Upper lobe of left lung (tissue), 6 donors: ENCODE results near the gene KCNJ6. TPM values are rescaled to one million over a fixed set of nuclear protein-coding genes. Genes with fewer than 3 reads are reported as not detected.

Source experiments
- ATAC-seq, 2 donors: fragments of 200-7000 bp; cut with Tn5 transposase; one replicate each; pipeline ENCODE4 v1.9.1; 2022; ENCODE audit warnings: mild to moderate bottlenecking in 2 of 2, moderate library complexity in 2 of 2; ENCODE audit not compliant: low FRiP score in 2 of 2
- DNase-seq, 2 donors: peaks; one replicate each; pipeline ENCODE4 v3.0.0-alpha.2; 2019 to 2020
- H3K27ac ChIP-seq, 4 donors: fragments of 200-600 bp; sonication (generic); one replicate each; pipeline ENCODE4 v1.5.1; 2016 to 2019
- H3K27me3 ChIP-seq, 4 donors: fragments of 200-600 bp; sonication (generic); one replicate each; pipeline ENCODE4 v1.5.1; 2017 to 2019
- H3K36me3 ChIP-seq, 4 donors: fragments of 200-600 bp; sonication (generic); one replicate each; pipeline ENCODE4 v1.5.1; 2016 to 2019
- H3K4me1 ChIP-seq, 4 donors: fragments of 200-600 bp; sonication (generic); one replicate each; pipeline ENCODE4 v1.5.1; 2018 to 2019
- H3K4me3 ChIP-seq, 4 donors: fragments of 200-600 bp; sonication (generic); one replicate each; pipeline ENCODE4 v1.5.1; 2017 to 2019; ENCODE audit warnings: mild to moderate bottlenecking in 2 of 4, moderate library complexity in 1 of 4
- H3K9me3 ChIP-seq, 4 donors: fragments of 200-600 bp; sonication (generic); one replicate each; pipeline ENCODE4 v1.5.1; 2018 to 2019
- EP300 ChIP-seq, 4 donors: sonication (generic); formaldehyde crosslinking; IDR thresholded peaks; one replicate each; pipeline ENCODE4 v1.5.1; 2017; ENCODE audit warnings: antibody characterized with exemption in 4 of 4, control low read depth in 2 of 4
- POLR2A ChIP-seq, 4 donors: fragments of 450-650 bp; IDR thresholded peaks; one replicate each; pipeline ENCODE4 v1.5.1; 2016 to 2017; ENCODE audit warnings: antibody characterized with exemption in 4 of 4, mild to moderate bottlenecking in 2 of 4
- POLR2AphosphoS5 ChIP-seq, 2 donors: sonication (generic); formaldehyde crosslinking; IDR thresholded peaks; one replicate each; pipeline ENCODE4 v1.5.1; 2017; ENCODE audit warnings: antibody characterized with exemption in 2 of 2
- WGBS, 2 donors: methylation state at CpG; one replicate each; pipeline ENCODE4 v1.1.5; 2017 to 2018; 5-methylcytosine and 5-hydroxymethylcytosine counted together
- total RNA-seq, 6 donors: library from RNA; depleted of rRNA in 4 of 6; stranded (reverse); fragments of >200 nt in 4 of 6; gene quantifications; one replicate each; pipeline versions ENCODE4 v1.1.0 to v1.2.1, GENCODE V29; 2016 to 2021
- TF ChIP-seq, protein P1 (sequence below), 6 experiments: fragments of 450-650 bp in 4 of 6; fragments of 200-600 bp in 2 of 6; sonication (generic) in 2 of 6; IDR thresholded peaks; one replicate each; pipeline ENCODE4 v1.5.1; 2016 to 2019; ENCODE audit warnings: antibody characterized with exemption in 6 of 6
- donor health status: DM: no; HTN: no; CAD: no; lungs with moderate emphysema.
- donor health status: DM: no; HTN: yes; CAD: no; lungs with severe emphysema.

The KCNJ6 gene
- total RNA-seq, 6 donors from 2014 or later: 0.06 to 0.15 TPM; not detected in 4

DNA sequence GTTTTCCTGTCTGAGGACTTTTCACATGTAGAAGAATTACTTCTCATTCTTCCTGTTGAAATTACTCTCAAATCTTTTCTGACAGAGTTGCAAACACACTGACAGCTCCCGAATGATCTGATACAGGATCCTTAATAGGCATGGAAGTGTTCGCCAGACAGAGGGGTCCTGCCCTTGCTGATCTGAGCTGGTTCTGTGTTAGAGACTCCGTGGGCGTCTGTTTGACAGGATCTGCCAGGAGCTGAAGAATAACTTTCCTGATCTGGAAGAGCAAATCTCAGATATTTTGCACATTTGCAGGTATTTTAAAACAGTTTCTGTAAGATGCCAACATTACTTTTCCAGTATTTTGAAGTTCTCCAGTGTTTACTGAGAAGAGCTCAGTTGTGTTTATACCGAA is 347.3 kb downstream of the KCNJ6 start:
- no peak for ATAC-seq
- no peaks in the 10 kb centered on the region for H3K9me3 ChIP-seq
- H3K27me3 ChIP-seq: no peaks in the 10 kb centered on the region
- H3K4me1 ChIP-seq: peaks cover 10 to 15% (median 12%) of the 10 kb centered on the region in 4 donors
- no peak for DNase-seq
- H3K36me3 ChIP-seq: no peaks in the 10 kb centered on the region
- WGBS, 2 donors: 58 to 69% methylated on average over 5 of the region's 5 CpGs
- no peak for TF ChIP-seq POLR2AphosphoS5 (IDR thresholded peaks at IDR 0.05)
- TF ChIP-seq POLR2A (IDR thresholded peaks at IDR 0.05): no peak
- no peak for TF ChIP-seq EP300 (IDR thresholded peaks at IDR 0.05)
- TF ChIP-seq, protein P1, sequence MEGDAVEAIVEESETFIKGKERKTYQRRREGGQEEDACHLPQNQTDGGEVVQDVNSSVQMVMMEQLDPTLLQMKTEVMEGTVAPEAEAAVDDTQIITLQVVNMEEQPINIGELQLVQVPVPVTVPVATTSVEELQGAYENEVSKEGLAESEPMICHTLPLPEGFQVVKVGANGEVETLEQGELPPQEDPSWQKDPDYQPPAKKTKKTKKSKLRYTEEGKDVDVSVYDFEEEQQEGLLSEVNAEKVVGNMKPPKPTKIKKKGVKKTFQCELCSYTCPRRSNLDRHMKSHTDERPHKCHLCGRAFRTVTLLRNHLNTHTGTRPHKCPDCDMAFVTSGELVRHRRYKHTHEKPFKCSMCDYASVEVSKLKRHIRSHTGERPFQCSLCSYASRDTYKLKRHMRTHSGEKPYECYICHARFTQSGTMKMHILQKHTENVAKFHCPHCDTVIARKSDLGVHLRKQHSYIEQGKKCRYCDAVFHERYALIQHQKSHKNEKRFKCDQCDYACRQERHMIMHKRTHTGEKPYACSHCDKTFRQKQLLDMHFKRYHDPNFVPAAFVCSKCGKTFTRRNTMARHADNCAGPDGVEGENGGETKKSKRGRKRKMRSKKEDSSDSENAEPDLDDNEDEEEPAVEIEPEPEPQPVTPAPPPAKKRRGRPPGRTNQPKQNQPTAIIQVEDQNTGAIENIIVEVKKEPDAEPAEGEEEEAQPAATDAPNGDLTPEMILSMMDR (IDR thresholded peaks at IDR 0.05): no peak
- no peak overlapping the region for H3K27ac ChIP-seq
- no peak overlapping the region for H3K4me3 ChIP-seq

DNA sequence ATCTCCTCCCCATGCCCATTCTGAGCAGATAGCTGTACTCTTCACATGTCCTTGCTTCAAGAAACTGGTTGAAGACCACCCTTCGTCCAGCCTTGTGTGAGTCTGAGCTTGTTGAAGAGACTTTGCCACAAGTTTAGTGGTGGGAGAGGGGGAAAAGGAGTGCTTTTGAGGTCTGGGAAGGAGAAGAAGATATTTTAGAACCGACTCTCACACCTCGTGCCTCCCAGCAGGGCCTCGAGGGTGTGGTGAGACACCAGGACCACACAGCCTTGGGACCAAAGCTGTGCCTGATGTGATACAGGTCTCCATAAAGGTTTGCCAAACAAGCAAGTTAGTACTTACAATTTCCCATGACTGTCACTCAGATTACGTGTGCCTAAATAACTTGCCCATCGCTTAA is 347.8 kb downstream of the KCNJ6 start:
- DNase-seq (no peak), ATAC-seq (no peak)
- no peaks in the 10 kb centered on the region for H3K36me3 ChIP-seq
- TF ChIP-seq, protein P1 (IDR thresholded peaks at IDR 0.05): no peak
- no peak for TF ChIP-seq POLR2A (IDR thresholded peaks at IDR 0.05)
- TF ChIP-seq POLR2AphosphoS5 (IDR thresholded peaks at IDR 0.05): no peak
- TF ChIP-seq EP300 (IDR thresholded peaks at IDR 0.05): no peak
- H3K27me3 ChIP-seq: no peaks in the 10 kb centered on the region
- 77 to 88% methylated on average over 6 of the region's 6 CpGs for WGBS, 2 donors
- no peaks in the 10 kb centered on the region for H3K9me3 ChIP-seq
- H3K4me3 ChIP-seq: no peak overlapping the region
- H3K27ac ChIP-seq: no peak overlapping the region
- peaks cover 10 to 15% (median 12%) of the 10 kb centered on the region in 4 donors for H3K4me1 ChIP-seq

DNA sequence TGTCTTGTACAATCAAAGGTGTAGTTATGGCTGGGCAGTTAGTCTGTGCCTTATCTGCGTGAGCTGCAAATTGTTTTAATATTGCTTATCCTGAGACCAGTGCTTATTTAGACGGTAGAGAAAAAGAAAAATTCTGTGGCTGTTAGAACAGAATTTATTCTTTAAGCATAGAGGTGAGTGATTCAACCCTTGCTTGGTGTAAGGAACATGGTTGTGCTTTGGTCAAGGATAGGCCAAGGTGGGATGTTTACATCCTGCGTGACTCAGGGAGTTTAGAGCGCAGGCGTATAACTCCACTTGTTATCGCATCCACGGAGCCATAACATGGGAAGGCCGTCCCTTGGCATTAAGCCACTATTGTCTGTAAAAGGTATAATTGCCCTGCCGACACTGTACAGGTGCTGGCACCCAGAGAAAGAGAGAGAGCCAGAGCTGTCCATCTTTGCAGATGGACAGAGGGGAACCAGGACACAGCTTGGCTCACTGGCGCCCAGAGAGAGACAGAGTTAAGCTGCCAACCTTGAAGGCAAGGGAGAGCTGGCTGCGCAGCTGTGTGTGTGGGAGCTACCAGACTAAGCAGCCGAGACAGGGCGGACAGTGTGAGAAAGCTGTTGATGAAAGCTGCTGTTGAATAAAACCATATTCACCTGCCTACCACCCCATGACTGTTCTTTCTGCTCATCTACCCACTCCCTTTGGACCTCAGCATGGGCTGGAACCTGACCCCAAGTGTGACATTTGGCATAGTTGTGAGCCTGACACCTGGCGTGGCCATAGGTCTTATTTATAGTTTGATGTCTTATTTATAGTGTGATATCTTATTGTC is 349.3 kb downstream of the KCNJ6 start:
- WGBS, 2 donors: 88 to 89% methylated on average over 13 to 14 of the region's 14 CpGs
- Histone ChIP-seq H3K36me3 (no peaks in the 10 kb centered on the region), H3K4me3 (no peak overlapping the region), H3K4me1 (peaks cover 16 to 21% (median 19%) of the 10 kb centered on the region in 4 donors), H3K27ac (no peak overlapping the region), H3K9me3 (no peaks in the 10 kb centered on the region), H3K27me3 (no peaks in the 10 kb centered on the region)
- TF ChIP-seq, protein P1 (IDR thresholded peaks at IDR 0.05): no peak
- DNase-seq (no peak), ATAC-seq (no peak)

DNA sequence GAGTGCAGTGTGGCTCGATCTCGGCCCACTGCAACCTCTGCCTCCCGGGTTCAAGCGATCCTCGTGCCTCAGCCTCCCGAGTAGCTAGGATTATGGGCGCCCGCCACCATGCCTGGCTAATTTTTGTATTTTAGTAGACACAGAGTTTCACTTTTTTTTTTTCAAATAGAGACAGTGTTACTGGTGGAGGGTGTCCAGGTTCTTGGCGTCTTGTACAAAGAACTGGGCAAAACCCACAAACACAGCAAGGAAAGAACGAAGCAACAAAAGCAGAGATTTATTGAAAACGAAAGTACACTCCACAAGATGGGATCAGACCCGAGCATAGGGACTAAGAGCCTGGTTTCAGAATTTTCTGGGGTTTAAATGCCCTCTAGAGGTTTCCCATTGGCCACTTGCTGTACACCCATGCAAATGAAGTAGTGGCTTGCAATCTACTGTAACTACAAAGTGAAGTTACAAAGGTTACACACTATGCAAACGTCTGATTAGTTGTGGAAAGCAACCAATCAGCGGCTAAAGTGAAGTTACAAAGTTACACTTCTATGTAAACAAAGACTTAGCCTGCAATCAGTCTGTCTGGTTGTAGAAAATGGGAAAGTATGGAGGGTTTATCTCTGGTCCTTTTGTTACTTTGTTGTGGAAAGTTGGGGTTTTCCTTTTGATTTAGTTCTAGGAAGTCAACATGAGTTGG is 350.6 kb downstream of the KCNJ6 start:
- peak overlapping the region in 1 of 4 donors; percentile 15 for H3K4me3 ChIP-seq
- H3K27ac ChIP-seq: no peak overlapping the region
- DNase-seq: no peak
- ATAC-seq: no peak
- no peaks in the 10 kb centered on the region for H3K27me3 ChIP-seq
- no peak for TF ChIP-seq EP300 (IDR thresholded peaks at IDR 0.05)
- TF ChIP-seq, protein P1 (IDR thresholded peaks at IDR 0.05): no peak
- no peak for TF ChIP-seq POLR2AphosphoS5 (IDR thresholded peaks at IDR 0.05)
- TF ChIP-seq POLR2A (IDR thresholded peaks at IDR 0.05): no peak
- no peaks in the 10 kb centered on the region for H3K9me3 ChIP-seq
- WGBS, 2 donors: 83 to 88% methylated on average over 14 of the region's 14 CpGs
- H3K4me1 ChIP-seq: peaks cover 16 to 21% (median 19%) of the 10 kb centered on the region in 4 donors
- H3K36me3 ChIP-seq: no peaks in the 10 kb centered on the region
